Muscle of arm (tissue), 14 donors: ENCODE results near the gene MSLN. TPM values are rescaled to one million over a fixed set of nuclear protein-coding genes. Genes with fewer than 3 reads are reported as not detected.
"Not testable (repeated sequence)": the region's sequence is repeated elsewhere in the genome, so short reads cannot be mapped to it uniquely, and the experiment has no call there.

Source experiments
- DNase-seq: peaks from one replicate; pipeline ENCODE4 v3.0.0-alpha.2; 2013
- long read RNA-seq, 11 donors: transcript quantifications; one replicate each; lab custom pipeline, GENCODE V29; 2026
- polyA plus RNA-seq, 12 donors: library from polyadenylated mRNA; unstranded; fragments of 120-200 nt; gene quantifications; one replicate each; pipeline ENCODE4 v1.2.1, GENCODE V29; 2013; ENCODE audit not compliant: insufficient read length in 12 of 12

The MSLN gene
- polyA plus RNA-seq, result 10 to 100 TPM in 2 of 12 donors, 1 to 10 TPM in 3, under 1 TPM in 5, not detected in 2; 0.22 to 15.6 (median 0.91) TPM
- long read RNA-seq, donor 1, partial matches to known transcripts, result 7 of 8 reads
- long read RNA-seq, donor 1, other reads (novel, unspliced or antisense), result 0 of 8 reads
- long read RNA-seq, donor 2, result 0 reads
- long read RNA-seq, donor 3, result 0 reads
- long read RNA-seq, donor 4, result 0 reads
- long read RNA-seq, donor 5, result 0 reads
- long read RNA-seq, donor 6, result 0 reads
- long read RNA-seq, donor 7, partial matches to known transcripts, result 0 of 1 reads
- long read RNA-seq, donor 7, other reads (novel, unspliced or antisense), result 0 of 1 reads
- long read RNA-seq, donor 8, result 0 reads
- long read RNA-seq, donor 9, result 0 reads
- long read RNA-seq, donor 10, result 0 reads
- long read RNA-seq, donor 11, result 0 reads

DNA sequence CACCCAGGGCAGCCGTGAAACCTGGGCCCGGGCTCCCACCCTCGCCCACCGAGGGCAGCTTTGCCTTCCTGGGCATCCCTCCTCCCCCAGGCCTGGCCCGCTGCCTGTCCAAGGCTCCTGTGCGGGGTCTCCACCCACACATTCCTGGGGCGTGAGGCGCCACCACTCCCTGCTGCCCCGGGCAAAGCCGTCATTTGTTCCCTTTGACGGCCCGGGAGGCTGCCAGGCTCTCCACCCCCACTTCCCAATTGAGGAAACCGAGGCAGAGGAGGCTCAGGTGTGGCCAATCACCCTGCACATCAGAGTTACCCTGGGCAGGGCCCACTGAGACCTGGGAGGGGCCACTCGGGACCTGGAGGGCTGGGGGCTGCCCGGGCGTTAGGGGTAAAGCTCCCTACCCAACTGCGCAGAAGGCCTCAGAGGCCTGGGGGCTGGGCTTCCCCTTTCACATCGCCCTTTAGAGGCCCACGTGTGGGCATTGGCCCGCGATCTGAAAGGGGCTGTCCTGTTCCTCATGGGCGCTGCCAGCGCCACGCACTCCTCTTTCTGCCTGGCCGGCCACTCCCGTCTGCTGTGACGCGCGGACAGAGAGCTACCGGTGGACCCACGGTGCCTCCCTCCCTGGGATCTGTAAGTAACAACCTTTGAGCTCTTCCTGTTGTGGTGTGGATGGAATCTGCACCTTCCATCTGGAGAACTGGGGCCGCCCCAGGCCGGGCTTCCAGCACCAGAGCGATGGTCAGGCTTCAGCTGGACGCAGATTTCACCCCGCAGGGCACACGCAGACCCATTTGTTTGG lies at the start of gene MSLN:
MSLN (plus strand) TSS at position 190 of the 799 bp plus-strand sequence. CDS start 1,947 bp downstream, outside the sequence.
- DNase-seq, result no peak

DNA sequence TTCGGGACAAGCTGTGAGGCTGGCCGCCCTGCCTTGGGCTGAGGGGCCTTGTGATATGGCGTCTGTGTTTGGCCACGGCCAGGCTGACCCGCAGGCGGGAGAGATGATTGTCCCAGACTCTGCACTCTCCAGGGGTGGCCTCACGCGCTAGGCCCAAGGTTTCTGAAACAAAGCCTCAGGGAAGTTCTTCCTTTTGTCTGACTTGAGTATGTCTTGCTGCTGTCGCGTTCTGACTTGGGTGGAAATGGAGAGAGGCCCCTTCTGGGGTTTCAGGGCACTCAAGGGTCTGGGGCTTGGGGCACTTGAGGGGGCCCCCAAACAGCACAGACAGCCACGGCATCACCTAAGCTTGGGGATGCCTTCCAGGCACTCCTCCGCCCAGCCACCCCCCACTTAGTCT lies 49.5 kb upstream of the MSLN start:
- DNase-seq, result no peak

DNA sequence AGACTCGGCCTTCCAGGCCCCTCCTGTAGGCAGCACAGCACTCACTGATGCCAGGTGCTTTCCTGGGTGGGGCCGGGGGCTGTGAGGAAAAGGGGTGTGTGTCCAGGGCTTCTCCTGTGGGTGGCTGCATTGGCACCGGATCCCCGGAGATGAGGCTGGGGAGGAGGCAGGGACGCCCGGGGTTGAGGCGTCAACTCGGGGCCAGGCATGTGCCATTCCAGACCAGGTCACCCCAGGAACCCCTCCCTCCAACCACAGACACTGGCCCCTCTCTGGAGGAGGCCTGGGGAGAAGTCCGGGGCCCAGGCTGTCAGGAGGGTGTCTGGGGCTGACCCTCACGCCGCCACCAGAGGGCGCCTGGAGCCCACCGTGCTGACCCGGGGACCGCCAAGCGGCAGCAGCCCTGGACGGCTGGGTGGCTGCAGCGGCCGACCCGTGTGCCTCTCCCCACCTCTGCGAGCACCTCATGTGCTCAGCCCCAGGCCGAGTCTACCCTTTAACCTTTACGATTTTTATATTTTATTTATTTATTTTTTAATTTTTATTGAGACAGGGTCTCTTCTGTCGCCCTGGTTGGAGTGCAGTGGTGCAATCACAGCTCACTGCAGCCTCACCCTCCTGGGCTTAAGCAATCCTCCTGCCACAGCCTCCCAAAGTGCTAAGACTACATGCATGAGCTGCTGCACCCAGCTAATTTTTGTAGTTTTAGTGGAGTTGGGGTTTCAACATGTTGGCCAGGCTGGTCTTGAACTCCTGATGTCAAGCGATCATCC lies 48.8 kb upstream of the MSLN start:
- peak; percentile 77 for DNase-seq

DNA sequence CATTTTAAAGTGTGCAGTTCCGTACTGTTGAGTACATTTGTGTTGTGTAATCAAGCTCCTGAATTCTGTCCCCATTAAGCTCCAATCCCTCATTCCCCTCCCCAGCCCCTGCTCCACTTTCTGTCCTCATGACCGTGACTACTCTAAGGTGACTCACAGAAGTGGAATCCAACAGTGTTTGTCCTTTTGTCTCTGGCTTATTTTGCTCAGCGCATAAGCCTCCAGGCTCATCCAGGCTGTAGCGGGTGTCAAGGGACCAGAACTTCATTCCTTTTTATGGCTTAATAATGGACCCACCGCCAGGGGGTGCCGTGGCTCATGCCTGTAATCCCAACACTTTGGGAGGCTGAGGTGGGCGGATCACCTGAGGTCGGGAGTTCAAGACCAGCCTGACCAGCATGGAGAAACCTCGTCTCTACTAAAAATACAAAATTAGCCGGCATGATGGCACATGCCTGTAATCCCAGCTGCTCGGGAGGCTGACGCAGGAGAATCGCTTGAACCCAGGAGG lies 47.7 kb upstream of the MSLN start:
- not testable (repeated sequence) for DNase-seq

DNA sequence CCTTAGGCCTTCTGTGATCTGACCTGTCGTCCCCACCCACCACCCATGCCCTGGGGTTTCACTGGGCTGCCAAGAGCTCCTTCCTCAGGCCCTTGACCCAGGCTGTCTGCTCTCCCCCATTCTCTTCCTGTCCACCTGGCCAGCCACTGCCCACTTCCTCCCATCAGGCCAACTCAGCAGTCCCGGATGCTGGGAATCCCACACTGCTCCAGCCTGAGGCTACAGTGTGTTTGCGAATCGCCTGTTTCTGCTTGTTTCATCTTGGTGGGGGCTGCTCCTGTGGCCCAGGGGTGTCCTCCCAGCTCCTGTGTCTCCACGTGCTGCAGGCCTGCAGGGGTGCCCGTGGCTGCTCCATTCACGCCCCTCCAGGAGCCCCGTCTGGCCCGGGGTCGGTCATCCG lies 46.5 kb upstream of the MSLN start:
- no peak for DNase-seq

DNA sequence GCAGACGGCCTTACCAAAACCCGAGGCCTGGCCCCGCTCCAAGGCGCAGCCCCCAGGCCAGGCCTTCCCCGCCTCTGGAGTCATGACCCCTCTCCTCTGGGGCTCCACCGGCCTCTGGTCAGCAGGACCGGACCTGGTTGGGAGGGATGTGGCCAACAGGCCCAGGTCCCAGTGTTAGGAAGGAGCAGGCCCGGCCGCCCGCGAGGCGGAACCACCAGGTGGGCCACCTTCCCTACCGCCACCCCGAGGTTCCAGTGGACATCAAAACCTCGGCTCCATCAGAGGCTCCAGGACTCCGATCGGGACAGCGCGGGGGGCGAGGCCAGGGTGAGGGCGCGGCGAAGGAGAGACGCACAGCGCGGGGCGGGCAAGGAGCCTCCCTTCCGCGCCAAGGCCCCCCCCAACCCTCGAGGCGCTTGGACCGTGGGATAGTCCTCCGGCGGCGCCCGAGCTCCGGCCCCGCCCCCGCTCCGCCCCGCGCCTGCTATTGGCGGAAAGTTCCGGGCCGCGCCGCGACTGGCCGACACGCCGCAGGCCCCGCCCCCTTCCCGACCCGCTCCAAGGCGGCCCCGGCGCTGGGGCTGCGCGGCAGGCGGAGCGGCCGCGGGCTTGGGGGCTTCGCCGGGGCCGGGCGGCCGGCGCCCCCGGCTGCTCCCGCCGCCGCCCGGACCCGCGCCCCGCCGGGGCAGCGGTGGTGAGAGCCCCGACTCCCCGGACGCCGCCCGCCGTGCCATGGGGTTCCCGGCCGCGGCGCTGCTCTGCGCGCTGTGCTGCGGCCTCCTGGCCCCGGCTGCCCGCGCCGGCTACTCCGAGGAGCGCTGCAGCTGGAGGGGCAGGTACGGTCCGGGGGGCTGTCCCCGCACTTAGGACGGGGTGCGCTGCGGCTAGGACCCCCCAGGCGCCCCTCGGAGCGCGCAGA lies 45.7 kb upstream of the MSLN start, which contains the start of gene METRN:
METRN (plus strand) TSS at position 561 of the 919 bp plus-strand sequence; CDS start at position 733, 172 bp downstream.
- peak; percentile 90 for DNase-seq

DNA sequence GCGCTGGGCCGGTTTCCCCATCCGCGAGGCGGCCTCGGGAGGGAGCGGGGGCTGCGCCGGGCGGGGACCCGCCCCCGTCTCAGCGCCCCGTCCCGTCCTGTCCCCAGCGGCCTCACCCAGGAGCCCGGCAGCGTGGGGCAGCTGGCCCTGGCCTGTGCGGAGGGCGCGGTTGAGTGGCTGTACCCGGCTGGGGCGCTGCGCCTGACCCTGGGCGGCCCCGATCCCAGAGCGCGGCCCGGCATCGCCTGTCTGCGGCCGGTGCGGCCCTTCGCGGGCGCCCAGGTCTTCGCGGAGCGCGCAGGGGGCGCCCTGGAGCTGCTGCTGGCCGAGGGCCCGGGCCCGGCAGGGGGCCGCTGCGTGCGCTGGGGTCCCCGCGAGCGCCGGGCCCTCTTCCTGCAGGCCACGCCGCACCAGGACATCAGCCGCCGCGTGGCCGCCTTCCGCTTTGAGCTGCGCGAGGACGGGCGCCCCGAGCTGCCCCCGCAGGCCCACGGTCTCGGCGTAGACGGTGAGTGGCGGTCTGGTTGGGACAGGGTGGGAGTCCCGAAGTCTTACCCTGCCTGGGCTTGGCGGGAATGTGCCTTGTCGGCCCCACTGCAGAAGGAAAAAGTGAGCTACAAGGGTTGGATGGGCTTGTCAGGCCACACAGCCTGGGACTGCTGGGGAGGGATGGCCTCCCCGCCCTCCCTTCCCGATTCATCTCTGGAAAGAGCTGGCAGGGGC lies 44.9 kb upstream of the MSLN start:
- DNase-seq, result no peak

DNA sequence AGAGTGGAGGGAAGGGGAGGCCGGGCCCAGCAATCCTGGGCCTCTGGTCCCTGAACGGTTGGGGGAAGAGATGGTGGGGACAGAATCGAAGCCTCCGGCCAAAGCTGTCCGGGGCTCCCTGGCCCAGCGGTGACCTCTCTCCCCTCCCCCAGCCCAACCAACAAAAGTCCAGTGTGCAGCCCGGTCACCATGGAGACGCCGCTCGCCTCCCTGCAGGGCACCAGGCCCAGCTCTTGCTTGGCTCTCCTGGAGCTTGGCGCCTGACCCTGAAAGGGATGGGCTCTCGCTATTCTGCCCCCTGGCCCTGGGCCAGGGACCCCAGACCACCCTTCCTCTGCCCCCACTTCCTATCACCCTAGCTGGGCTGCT lies 44.4 kb upstream of the MSLN start:
- DNase-seq, result no peak

DNA sequence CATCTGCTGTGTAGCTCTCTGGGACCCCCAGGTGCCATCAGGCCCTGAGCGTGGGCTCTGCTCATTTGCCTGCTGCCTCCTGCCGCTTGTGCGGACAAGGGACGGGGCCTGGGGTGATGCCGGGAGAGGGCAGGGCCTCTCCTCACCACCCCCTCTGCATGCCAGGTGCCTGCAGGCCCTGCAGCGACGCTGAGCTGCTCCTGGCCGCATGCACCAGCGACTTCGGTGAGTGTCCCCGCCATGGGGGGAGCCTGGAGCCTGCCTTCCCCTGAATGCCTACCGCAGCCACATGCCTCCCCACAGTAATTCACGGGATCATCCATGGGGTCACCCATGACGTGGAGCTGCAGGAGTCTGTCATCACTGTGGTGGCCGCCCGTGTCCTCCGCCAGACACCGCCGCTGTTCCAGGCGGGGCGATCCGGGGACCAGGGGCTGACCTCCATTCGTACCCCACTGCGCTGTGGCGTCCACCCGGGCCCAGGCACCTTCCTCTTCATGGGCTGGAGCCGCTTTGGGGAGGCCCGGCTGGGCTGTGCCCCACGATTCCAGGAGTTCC lies 43.7 kb upstream of the MSLN start:
- DNase-seq, result no peak

DNA sequence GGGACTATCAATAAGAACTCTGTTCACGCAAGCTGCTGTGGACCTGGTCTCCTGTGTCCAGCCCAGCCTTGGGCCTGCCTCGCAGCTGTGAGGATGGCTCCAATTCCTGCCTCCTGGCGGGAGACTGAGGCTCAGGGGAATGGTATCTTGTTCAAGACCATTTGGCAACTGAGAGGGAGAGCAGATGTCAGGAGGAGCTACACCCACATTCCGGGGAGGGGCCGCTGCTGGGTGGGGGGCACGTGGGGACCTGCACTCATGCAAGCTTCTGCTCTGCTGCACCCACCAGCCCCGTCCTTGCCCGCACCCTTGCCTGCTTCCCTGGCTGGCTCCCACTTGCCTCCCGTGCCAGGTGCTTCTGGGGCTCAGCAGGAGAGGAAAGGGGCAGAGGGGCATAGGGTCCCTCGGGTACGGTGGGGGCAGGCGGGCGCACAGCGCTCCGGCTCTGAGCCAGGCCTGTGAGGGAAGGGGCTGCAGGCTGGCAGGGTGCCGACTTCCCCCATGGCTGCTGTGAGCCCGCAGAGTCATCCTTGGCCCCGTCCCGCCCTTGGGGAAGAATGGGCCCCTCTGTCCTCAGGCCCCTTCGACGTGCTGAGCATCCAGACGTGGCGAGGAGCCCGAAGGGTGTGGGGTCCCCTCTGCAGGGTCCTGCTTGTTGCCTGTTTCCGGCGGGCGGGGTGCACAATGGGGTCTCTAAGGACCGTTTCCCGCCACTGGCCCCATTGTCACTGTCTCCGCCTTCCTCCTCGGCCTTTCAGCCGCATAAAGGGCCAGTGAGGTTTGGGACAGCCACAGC lies 42.9 kb upstream of the MSLN start:
- no peak for DNase-seq

DNA sequence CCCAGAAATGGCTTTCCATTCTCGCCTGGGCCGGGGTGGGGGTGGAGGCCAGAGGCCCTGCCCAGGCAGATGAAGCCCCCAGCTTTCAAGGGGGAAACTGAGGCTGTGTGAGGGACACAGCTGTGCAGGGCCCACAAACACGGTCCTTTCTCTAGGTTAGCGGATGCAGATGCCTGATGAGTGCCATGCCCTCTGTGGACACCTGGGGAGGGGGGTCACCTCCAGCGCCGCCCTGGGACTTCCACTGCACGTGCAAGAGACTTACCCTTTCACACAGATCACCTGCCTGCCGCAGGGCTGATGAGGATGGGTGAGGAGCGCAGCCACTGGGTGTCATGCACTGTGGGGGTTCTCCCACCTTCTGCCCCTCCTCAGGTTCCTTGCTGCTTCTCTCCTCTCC lies 42.1 kb upstream of the MSLN start:
- no peak for DNase-seq

DNA sequence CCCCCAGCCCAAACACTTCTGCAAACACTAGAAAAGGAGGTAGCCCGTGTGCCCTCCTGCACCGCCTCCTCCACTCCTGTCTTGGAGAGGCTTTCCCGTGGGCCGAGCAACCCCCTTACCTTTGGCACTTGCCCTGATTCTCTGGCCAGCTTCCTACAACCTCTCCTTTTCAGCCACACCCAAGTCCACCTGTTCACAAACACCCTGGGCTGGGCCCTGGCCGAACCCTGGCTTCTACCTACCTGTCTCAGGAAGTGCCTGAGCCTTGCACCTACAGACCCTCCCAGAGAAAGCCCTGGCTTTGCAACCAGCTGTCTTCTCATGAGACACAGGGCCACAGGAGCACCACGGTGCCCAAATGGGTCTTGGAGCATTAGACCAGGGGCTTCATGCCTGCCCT lies 41.6 kb upstream of the MSLN start:
- no peak for DNase-seq

DNA sequence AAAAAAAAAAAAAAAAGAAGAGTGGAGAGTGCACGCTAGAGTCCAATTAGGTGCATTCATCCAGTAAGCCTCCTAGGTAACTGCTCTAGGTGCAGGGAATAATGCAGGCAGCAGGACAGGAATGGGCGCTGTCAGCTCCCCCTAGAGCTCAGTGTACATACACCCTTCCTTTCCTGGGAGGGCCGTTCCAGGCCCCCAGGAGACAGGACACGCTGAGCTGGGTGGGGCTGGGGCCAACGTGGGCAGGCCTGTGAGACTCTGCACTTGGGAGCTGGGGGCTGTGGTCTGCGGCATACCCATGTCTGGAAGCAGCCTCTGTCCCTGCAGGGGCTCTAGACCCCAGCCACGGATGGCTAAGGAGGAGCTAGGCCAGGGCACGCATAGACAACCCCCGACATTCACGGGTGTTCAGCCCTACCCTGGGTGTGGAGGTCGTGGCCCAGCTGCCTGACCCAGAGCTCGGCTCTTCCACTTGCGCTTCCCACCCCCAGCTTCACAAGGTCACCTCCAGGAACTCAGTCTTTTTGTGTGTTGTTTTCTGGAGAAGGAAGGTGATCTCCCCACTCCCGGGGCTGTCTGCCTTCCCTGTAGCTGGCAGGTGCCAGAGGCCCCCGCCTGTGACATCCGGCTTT lies 40.6 kb upstream of the MSLN start:
- no peak for DNase-seq

DNA sequence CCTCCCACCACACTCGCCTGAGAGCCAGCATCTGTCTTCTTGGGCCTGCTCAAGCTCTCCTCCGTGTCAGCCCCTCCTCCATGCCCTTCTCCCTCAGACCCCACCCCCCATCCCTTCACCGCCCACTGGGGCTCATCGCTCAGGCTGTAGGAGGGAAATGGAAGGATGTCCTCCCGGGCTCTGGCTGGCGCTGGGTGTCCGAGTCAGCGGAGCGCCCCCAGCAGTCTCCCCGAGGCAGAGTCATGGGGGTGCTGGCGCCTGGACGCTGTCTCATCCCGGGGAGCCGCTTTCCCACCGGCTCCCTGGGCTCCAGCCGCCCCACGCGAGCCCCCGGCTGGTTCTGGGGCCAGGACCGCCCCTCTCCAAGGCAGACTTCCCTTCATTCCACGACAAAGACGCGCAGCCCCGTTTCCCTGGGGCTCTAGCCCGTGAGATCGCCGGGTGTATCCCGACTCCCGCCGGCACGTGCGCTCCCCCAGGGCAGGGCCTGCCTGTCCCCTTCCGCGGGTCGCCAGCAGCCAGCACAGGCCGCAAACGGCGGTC lies 40.0 kb upstream of the MSLN start:
- peak; percentile 73 for DNase-seq

DNA sequence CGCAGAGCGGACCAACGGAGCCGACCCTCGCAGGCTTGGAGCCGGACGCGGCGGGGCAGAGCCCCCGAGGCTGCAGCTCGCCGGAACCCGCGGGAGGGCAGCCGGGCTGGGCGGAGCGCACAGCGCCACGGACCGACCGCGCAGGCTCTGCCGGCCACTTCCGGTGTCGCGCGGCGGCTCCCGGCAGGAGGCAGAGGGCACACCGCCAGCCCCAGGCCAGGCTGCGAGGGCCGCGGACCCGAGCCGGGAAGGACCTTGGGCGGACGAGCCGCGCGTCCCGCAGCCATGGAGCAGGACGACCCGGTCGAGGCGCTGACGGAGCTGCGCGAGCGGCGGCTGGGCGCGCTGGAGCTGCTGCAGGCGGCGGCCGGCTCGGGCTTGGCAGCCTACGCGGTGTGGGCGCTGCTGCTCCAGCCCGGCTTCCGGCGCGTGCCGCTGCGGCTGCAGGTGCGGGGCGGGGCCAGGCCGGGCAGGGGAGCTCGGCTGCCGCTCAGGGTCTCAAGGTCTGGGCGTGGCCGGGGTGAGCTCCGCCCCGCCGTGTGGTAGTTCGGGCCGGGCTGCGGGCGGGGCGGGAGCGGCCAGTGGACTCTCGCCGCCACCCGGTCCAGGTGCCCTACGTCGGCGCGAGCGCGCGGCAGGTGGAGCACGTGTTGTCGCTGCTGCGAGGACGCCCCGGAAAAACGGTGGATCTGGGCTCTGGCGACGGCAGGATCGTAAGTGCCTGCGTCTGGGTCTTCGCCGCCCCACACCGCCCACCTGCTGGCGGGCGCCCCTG lies 39.4 kb upstream of the MSLN start, which contains the start of gene ANTKMT:
ANTKMT (plus strand) TSS at position 157 of the 775 bp plus-strand sequence; CDS start at position 286, 129 bp downstream.
- DNase-seq, result peak; percentile 57

DNA sequence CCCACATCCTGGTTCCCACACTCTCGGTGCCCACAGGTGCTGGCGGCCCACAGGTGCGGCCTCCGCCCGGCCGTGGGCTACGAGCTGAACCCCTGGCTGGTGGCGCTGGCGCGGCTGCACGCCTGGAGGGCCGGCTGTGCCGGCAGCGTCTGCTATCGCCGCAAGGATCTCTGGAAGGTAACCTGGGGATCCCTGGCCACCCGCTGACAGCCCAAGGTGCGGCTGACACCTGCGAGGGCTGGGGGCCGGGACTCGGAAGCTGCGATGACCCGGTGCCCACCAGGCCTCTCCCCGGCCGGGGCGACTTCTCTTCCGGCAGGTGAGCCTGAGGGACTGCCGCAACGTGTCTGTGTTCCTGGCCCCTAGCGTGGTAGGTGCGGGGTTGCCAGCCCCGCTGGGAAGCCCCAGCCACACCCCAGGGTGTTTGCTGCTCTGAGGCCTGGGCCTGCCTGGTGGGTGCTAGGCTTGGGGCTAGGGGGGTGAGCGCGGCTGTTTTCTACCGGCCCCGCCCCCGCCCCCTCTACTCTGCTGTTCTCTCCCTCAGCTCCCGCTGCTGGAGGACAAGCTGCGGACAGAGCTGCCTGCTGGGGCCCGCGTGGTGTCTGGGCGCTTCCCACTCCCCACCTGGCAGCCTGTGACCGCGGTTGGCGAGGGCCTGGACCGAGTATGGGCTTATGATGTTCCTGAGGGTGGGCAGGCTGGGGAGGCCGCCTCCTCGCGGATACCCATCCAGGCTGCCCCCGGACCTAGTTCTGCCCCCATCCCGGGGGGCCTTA lies 38.6 kb upstream of the MSLN start:
- DNase-seq, result no peak
